ENCODE results near the gene SURF4. TPM values are rescaled to one million over a fixed set of nuclear protein-coding genes. Genes with fewer than 3 reads are reported as not detected.
A peak's percentile ranks its signal among the peaks of the same experiment; 100 is the strongest.

SURF4 gene
- total RNA-seq, 4 donors from 2014 or later = 84.2 to 114 (median 100) TPM

DNA sequence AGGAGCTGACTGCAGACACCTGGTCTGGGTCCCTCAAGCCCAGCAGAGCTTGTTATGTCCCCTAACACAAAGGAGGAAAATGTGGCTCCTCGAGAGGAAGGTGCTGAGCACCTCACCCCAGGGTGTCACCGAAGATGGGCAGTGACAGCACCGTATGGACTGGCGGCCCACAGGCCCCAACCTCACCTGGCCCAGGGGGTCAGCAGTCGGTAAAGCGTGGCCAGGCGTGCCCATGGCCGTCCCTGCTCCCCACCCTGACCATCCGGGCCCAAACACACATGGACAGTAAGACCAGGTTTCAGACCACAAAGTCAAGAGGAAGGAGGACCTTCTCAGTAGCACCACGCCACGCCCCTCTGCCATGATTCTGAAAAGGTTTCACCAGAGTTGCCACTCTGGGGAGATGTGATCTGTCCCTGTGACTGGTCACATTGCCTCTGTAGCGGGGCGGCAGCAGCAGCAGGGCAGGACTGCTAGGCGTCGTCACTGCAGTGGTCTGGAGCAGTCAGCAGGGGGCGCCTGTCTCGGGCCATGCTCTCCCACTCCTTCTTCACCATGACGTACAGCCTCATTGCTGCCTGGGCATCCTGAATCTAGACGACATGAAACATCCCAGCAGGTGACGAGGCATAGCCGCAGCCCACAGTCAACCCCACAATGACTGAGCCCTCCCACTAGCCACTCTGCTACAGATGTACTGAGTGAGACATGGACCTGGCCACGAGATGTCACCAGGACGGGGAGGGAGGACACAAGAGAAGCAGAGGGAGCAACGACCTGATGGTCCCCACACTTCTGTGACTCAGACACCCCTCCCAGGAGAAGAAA, 30.8 kb upstream of the SURF4 start:
- no peak overlapping the region for H3K4me3 ChIP-seq (ENCODE audit: low read depth, poor library complexity, severe bottlenecking)
- 55 to 62% methylated on average over 24 of the region's 24 CpGs for WGBS, 2 donors
- intact Hi-C loops (cut with DNase I; ENCODE audit: low total_unique reads) = loop anchor here (5.0 kb wide), 1 partner anchor 81 kb away; no protein-coding TSS in a partner anchor
- peak; percentile 40 to 92 for DNase-seq (ENCODE audit: low spot score in 2 of 2)
- no peak for TF ChIP-seq POLR2A (IDR thresholded peaks at IDR 0.05)
- TF ChIP-seq, protein P1, sequence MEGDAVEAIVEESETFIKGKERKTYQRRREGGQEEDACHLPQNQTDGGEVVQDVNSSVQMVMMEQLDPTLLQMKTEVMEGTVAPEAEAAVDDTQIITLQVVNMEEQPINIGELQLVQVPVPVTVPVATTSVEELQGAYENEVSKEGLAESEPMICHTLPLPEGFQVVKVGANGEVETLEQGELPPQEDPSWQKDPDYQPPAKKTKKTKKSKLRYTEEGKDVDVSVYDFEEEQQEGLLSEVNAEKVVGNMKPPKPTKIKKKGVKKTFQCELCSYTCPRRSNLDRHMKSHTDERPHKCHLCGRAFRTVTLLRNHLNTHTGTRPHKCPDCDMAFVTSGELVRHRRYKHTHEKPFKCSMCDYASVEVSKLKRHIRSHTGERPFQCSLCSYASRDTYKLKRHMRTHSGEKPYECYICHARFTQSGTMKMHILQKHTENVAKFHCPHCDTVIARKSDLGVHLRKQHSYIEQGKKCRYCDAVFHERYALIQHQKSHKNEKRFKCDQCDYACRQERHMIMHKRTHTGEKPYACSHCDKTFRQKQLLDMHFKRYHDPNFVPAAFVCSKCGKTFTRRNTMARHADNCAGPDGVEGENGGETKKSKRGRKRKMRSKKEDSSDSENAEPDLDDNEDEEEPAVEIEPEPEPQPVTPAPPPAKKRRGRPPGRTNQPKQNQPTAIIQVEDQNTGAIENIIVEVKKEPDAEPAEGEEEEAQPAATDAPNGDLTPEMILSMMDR (IDR thresholded peaks at IDR 0.05) = peak in 1 of 3 donors; percentile 89

DNA sequence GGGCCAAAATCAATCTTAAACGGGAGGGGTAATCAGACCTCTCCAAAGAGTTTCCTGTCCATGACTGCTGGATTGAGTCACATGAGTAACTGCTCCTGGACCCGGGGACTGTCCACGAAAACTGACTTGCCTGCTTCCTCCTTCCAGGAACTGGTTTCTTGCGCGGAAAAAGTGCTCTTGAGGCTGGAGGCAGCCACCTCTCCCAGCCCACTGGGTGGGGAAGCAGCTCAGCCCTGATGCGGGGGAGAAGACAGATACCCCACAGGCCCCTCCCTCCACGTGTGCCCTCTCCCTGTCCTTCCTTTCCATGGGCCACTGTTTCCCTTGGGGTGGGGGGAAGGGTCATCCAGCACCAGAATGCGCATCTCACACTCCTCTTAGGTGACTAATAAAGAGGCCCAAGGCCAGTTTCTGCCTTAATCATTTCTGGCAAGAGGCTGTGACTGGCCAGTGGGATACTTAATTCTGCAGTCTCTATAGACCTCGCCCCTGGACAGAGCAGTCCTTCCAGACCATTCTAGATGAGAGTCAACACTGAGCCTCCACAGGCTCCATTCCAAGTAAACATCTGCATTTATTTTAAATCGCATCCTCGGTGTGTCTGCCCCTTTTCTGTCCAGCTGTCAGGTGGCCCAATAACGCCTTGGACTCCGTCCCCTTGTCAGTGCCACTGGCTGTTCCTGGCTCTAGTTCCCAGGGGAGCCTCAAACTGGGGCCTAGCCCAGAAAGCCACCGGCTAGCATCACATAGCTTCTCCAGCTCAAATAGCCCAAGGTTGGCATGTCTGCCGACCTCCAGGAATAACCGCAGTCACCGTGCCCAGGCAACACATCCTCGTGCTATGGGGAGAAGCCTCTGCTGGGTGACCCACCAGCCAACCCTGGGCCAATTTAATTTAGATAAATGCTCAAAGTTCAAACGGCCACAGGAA, 29.9 kb upstream of the SURF4 start:
- no peak overlapping the region for H3K4me3 ChIP-seq (ENCODE audit: low read depth, poor library complexity, severe bottlenecking)
- intact Hi-C loops (cut with DNase I; ENCODE audit: low total_unique reads) = loop anchor here (5.0 kb wide), 1 partner anchor 82 kb away; no protein-coding TSS in a partner anchor
- no peak for DNase-seq (ENCODE audit: low spot score in 2 of 2)
- WGBS, 2 donors = 73 to 76% methylated on average over 15 to 19 of the region's 19 CpGs
- no peak for TF ChIP-seq POLR2A (IDR thresholded peaks at IDR 0.05)
- TF ChIP-seq, protein P1 (IDR thresholded peaks at IDR 0.05) = no peak

DNA sequence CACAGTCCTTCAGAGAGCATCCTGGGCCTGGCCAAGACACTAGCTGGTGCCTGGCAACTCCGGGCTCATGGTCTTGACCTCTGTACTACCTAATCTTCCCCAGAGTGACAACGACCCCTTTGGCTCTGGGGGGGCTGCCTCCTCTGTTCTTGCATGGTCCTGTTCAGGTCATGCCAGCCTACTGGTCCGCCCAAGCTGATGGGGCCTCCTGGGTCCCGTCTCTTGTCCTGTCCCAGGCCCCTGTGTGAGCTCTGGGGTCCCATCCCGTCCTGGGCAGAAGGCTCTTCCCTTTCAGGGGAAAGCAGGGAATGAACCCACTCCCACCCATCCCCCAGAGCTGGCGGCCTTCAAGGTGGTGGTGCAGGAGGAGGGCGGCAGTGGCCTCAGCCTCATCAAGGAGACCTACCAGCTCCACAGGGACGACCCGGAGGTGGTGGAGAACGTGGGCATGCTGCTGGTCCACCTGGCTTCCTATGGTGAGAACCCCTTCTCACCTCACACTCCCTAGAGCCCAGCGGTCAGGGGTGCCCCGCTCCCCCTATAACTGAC, 28.7 kb upstream of the SURF4 start:
- H3K4me3 ChIP-seq (ENCODE audit: low read depth, poor library complexity, severe bottlenecking) = no peak overlapping the region
- DNase-seq (ENCODE audit: low spot score in 2 of 2) = no peak
- intact Hi-C loops (cut with DNase I; ENCODE audit: low total_unique reads) = loop anchor here (5.0 kb wide), 1 partner anchor 83 kb away; no protein-coding TSS in a partner anchor
- WGBS, 2 donors = 83 to 89% methylated on average over 12 of the region's 12 CpGs
- TF ChIP-seq, protein P1 (IDR thresholded peaks at IDR 0.05) = no peak
- TF ChIP-seq POLR2A (IDR thresholded peaks at IDR 0.05) = no peak

DNA sequence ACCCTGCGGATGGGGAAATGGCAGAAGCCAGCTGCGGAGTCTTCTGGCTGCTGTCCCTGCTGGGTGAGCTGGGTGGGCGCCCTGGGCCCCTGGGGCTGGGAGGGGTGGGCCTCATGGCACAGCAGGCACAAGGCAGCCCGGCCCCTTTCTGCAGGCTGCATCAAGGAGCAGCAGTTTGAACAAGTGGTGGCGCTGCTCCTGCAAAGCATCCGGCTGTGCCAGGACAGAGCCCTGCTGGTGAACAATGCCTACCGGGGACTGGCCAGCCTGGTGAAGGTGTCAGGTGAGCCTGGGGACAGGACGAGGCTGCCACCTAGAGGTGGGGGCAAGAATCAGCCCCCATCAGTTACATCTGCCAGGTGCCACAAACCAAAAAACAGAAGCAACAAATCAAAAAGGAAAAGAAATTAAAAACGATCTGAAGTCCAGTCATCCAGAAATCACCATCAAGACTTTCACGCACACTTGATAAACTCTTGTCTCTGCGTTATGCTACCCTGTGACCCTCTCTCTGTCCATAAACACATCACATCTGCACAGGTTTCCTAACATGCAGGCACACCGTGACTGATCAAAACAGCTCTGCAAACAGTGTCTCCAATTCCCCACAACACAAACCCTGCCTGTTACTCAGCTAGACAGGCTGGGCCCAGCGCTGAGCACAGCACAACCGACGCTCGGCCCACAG, 28.1 kb upstream of the SURF4 start:
- TF ChIP-seq, protein P1 (IDR thresholded peaks at IDR 0.05) = no peak
- TF ChIP-seq POLR2A (IDR thresholded peaks at IDR 0.05) = no peak
- intact Hi-C loops (cut with DNase I; ENCODE audit: low total_unique reads) = no loop called here
- DNase-seq (ENCODE audit: low spot score in 2 of 2) = no peak
- 65 to 79% methylated on average over 12 to 16 of the region's 16 CpGs for WGBS, 2 donors
- H3K4me3 ChIP-seq (ENCODE audit: low read depth, poor library complexity, severe bottlenecking) = no peak overlapping the region

DNA sequence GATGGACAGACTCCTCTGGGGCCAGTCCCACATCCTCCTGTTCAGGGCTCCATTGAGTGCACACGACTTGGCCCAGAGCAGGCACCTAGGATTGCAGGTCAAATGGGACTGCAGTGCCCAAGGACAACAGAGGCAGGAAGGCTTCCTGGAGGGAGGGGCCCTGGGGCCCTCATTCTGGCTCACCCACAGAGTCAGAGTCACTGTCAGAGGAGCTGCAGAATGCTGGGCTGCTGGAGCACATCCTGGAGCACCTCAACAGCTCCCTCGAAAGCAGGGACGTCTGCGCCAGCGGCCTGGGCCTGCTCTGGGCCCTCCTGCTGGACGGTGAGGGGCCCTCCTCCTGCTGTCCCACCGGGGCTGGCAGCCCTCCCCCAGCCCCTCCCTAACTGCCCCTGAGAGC, 26.8 kb upstream of the SURF4 start:
- intact Hi-C loops (cut with DNase I; ENCODE audit: low total_unique reads) = no loop called here
- no peak for TF ChIP-seq POLR2A (IDR thresholded peaks at IDR 0.05)
- TF ChIP-seq, protein P1 (IDR thresholded peaks at IDR 0.05) = no peak

More for the DNA sequence above, 26.8 kb upstream of the SURF4 start:
- no peak overlapping the region for H3K4me3 ChIP-seq (ENCODE audit: low read depth, poor library complexity, severe bottlenecking)
- WGBS, 2 donors = 73 to 77% methylated on average over 6 to 7 of the region's 7 CpGs
- DNase-seq (ENCODE audit: low spot score in 2 of 2) = no peak
